Measurements from ENCODE around the gene RNF152. TPM values are rescaled to one million over a fixed set of nuclear protein-coding genes. Genes with fewer than 3 reads are reported as not detected.

The RNF152 gene
- total RNA-seq, 6 donors from 2014 or later: 6.3 to 24.0 (median 17.9) TPM

DNA sequence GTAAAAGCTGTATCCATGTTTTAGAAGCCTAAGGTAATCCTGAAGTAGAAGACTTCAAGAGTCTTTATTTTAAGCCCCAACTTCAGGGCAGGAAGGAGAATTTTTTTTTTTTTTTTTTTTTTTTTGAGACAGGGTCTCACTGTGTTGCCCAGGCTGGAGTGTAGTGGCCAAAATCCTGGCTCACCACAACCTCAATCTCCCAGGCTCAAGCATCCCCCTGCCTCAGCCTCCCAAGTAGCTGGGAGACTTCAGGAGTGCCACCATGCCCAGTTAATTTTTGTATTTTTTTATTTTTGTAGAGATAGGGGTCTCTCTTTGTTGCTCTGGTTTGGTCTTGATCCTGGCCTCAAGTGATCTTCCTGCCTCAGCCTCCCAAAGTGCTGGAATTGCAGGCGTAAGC, 3.3 kb upstream of the RNF152 start:
- 100% methylated on average over 1 of the region's 1 CpG for WGBS, 2 donors
- no peak for ATAC-seq (ENCODE audit: low FRiP score in 2 of 2)
- Histone ChIP-seq H3K27me3 (peaks cover 0 to 17% (median 12%) of the 10 kb centered on the region in 4 donors), H3K4me1 (peaks cover 16 to 23% (median 19%) of the 10 kb centered on the region in 4 donors), H3K4me3 (no peak overlapping the region), H3K9me3 (no peaks in the 10 kb centered on the region), H3K27ac (no peak overlapping the region), H3K36me3 (no peaks in the 10 kb centered on the region)
- DNase-seq: no peak
- TF ChIP-seq EP300 (IDR thresholded peaks at IDR 0.05): no peak
- TF ChIP-seq, protein P1, sequence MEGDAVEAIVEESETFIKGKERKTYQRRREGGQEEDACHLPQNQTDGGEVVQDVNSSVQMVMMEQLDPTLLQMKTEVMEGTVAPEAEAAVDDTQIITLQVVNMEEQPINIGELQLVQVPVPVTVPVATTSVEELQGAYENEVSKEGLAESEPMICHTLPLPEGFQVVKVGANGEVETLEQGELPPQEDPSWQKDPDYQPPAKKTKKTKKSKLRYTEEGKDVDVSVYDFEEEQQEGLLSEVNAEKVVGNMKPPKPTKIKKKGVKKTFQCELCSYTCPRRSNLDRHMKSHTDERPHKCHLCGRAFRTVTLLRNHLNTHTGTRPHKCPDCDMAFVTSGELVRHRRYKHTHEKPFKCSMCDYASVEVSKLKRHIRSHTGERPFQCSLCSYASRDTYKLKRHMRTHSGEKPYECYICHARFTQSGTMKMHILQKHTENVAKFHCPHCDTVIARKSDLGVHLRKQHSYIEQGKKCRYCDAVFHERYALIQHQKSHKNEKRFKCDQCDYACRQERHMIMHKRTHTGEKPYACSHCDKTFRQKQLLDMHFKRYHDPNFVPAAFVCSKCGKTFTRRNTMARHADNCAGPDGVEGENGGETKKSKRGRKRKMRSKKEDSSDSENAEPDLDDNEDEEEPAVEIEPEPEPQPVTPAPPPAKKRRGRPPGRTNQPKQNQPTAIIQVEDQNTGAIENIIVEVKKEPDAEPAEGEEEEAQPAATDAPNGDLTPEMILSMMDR (IDR thresholded peaks at IDR 0.05): no peak
- TF ChIP-seq POLR2A (IDR thresholded peaks at IDR 0.05): no peak
- TF ChIP-seq POLR2AphosphoS5 (IDR thresholded peaks at IDR 0.05): no peak

DNA sequence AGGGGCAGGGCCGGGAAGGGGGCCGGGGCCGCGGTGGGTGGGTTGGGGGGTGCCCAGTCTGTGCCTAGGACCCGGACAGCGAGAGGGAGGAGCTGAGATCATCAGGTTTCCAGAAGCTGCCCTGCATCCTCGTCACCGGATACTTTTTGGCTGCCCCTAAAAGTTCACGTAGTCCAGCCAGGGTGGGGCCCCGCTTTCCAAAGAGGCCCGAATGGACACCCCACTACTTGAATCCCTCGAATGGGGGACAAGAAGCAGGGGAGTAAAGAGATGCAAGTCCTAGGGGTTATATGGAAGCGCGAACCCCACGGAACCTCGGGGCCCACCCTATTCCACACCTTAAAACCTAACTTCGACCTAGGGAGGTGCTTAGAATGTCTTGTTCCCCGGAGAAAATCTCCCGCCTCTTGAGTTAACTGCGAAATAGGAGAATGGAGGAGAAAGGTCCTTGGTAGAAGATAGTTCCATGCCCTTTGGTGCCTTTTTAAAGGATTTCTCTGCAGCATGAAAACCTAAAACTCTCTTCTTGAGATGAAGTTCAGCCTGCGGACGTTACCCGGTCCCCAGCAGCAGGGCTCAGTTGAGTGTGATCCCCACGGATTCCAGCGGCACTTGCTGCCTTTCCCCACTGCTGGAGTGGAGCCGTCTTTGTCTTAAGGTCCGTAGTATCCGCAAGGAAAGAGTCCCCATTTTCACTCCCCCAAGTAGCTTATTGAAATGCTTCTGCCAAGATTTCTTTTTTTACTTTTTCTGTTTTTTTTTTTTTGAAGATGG, 2.1 kb upstream of the RNF152 start:
- no peak for TF ChIP-seq POLR2AphosphoS5 (IDR thresholded peaks at IDR 0.05)
- no peak for TF ChIP-seq POLR2A (IDR thresholded peaks at IDR 0.05)
- TF ChIP-seq EP300 (IDR thresholded peaks at IDR 0.05): no peak
- TF ChIP-seq, protein P1 (IDR thresholded peaks at IDR 0.05): no peak
- H3K4me3 ChIP-seq: peak overlapping the region; percentile 67 to 94 (median 85)
- 33 to 50% methylated on average over 19 to 23 of the region's 28 CpGs for WGBS, 2 donors
- H3K36me3 ChIP-seq: no peaks in the 10 kb centered on the region
- H3K27ac ChIP-seq: peak overlapping the region; percentile 77 to 90 (median 87)
- H3K27me3 ChIP-seq: peaks cover 0 to 17% (median 12%) of the 10 kb centered on the region in 4 donors
- H3K9me3 ChIP-seq: no peaks in the 10 kb centered on the region
- peaks cover 19 to 23% (median 19%) of the 10 kb centered on the region in 4 donors for H3K4me1 ChIP-seq
- DNase-seq: no peak
- no peak for ATAC-seq (ENCODE audit: low FRiP score in 2 of 2)

DNA sequence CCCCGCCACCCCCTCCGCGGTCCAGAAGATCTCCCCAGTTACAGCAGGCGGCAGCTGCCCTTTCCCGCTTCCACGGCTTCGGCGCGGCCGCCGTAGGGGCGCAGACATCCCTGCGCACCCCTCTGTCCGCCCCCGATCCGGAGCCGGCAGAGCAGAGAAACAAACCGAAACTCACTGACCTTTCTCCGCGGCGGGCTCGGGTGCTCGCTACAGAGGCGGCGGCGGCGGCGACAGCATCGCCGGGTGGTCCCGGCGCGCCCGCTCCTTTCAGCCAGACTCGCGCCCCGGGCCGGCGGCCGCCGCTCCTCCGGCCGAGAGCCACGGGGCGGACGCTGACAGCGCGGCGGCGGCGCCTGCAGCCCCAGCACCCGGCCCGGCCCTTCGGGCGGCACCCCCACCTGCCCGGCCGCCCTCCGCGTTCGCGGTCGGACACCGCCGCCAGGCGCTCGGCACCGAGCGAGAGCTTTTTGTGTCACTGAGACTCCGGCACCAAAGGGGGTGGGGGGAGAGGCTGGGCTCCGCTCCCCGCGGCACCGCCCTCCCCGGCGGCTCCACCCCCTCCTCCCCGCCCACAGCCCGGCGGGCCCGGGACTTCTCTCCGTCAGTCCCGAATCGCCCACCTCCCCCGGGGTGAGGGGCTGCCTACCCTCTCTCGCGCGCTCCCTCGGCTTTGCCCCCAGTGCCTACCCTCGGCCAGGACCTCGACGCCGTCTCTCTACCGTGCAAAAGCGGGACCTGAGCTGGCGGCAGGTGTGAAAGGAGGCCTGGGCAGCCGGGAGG, 1.4 kb upstream of the RNF152 start:
- DNase-seq: peak; percentile 80 to 94
- TF ChIP-seq, protein P1 (IDR thresholded peaks at IDR 0.05): peak; percentile 31 to 82 (median 64)
- TF ChIP-seq EP300 (IDR thresholded peaks at IDR 0.05) (no peak), POLR2A (IDR thresholded peaks at IDR 0.05) (peak in 1 of 4 donors; percentile 28), POLR2AphosphoS5 (IDR thresholded peaks at IDR 0.05) (peak in 1 of 2 donors; percentile 60)
- Histone ChIP-seq H3K36me3 (no peaks in the 10 kb centered on the region), H3K27ac (peak overlapping the region; percentile 77 to 90 (median 87)), H3K4me3 (peak overlapping the region; percentile 83 to 97 (median 90)), H3K27me3 (peaks cover 0 to 17% (median 12%) of the 10 kb centered on the region in 4 donors), H3K9me3 (no peaks in the 10 kb centered on the region), H3K4me1 (peaks cover 19 to 24% (median 21%) of the 10 kb centered on the region in 4 donors)
- ATAC-seq (ENCODE audit: low FRiP score in 2 of 2): peak; percentile 91
- 0 to 2% methylated on average over 4 to 11 of the region's 95 CpGs for WGBS, 2 donors

DNA sequence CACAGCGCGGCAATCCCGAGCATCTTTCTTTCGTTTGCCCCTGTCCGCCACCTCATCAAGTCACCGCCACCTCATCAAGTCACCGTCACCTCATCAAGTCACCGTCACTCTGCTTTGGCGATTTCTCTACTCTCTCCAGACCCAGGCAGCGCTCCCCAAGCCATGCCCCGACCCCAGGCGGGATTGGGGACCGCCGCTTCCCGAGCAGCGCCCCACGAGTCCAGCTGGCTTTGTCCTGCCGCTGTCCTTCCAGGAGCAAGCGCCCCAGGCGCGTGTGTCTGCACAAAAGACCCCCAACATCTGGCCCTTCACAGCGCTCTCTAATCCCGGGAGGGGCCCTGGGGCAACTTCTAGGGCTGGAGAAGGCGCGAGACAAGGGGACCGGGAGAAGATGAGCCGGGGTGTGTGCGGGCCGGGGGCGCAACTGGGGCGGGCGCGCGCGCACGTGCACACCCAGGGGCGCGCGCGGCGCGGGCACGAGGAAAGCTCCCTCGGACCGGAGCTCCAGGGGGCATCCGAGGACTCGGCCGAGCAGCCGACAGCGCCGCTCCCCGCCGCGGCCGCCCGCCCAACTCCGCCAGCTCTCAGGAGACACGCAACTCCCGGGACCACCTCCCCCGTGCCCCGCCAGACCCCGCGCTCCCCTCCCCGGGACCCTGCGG, 633 bp upstream of the RNF152 start:
- Histone ChIP-seq H3K36me3 (no peaks in the 10 kb centered on the region), H3K27me3 (peaks cover 0 to 17% (median 12%) of the 10 kb centered on the region in 4 donors), H3K4me3 (peak overlapping the region; percentile 83 to 97 (median 90)), H3K9me3 (no peaks in the 10 kb centered on the region), H3K4me1 (peaks cover 20 to 30% (median 22%) of the 10 kb centered on the region in 4 donors), H3K27ac (peak overlapping the region; percentile 77 to 90 (median 87))
- WGBS, 2 donors: 1 to 3% methylated on average over 19 to 38 of the region's 65 CpGs
- no peak for TF ChIP-seq POLR2A (IDR thresholded peaks at IDR 0.05)
- peak in 1 of 2 donors; percentile 36 for TF ChIP-seq POLR2AphosphoS5 (IDR thresholded peaks at IDR 0.05)
- DNase-seq (peak; percentile 25 to 92), ATAC-seq (ENCODE audit: low FRiP score in 2 of 2) (peak; percentile 31 to 50)
